ENCODE measurements around the gene RESP18.
"Not testable (repeated sequence)": the region's sequence is repeated elsewhere in the genome, so short reads cannot be mapped to it uniquely, and the experiment has no call there.

The RESP18 gene

DNA sequence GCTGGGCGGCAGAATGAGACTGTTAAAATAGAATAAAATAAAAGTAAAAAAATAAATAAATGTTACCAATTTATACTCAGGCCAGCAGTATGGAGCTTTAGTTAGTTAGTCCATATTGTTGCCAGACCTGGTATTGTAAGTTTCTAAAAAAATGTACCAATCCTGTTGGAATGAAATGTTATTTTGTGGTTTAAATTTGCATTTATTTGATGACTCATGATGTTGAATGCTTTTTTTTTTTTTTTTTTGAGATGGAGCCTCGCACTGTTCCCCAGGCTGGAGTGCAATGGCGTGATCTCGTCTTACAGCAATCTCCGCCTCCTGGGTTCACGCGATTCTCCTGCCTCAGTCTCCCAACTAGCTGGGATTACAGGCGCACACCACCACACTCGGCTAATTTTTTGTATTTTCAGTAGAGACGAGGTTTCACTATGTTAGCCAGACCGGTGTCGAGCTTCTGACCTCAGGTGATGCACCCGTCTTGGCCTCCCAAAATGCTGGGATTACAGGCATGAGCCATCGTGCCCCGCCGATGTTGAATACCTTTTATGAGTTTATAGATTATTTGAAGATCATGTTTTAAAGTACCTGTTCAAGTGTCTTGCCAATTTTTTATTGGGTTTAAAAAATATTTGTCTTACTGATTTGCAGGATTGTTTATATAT lies 17.6 kb downstream of the RESP18 start:
- POLR2A ChIA-PET, result interaction anchor here (0.6 kb wide), 1 partner anchor 36 kb away, joined by 3 read pairs; no protein-coding TSS in a partner anchor
- Histone ChIP-seq H3K4me1 (ENCODE audit: control insufficient read depth, insufficient read depth, low read length) (no peaks in the 10 kb centered on the region), H3K36me3 (ENCODE audit: control insufficient read depth in 2 of 2, insufficient read depth in 1 of 2, low read length in 2 of 2) (no peaks in the 10 kb centered on the region), H3K27ac (ENCODE audit: extremely low read depth, low read depth, low read length) (no peak overlapping the region), H3K4me3 (ENCODE audit: low read depth, low read length) (no peak overlapping the region), H3K9me3 (ENCODE audit: control insufficient read depth, insufficient read depth, low read depth, low read length) (no peaks in the 10 kb centered on the region)
- CTCF ChIA-PET, result interaction anchor here (0.7 to 1.0 kb wide), 4 partner anchors 16 to 155 kb away, joined by 3 to 7 read pairs (median 4); no protein-coding TSS in a partner anchor
- TF ChIP-seq ZNF514 (tag by site-specific recombination; IDR thresholded peaks at IDR 0.05) (no peak), ZNF596 (tag by site-specific recombination; IDR thresholded peaks at IDR 0.05) (no peak), ZNF660 (tag by site-specific recombination; IDR thresholded peaks at IDR 0.05) (no peak), ZIC2 (tag by site-specific recombination; IDR thresholded peaks at IDR 0.05) (no peak), ZNF37A (tag by site-specific recombination; IDR thresholded peaks at IDR 0.05) (no peak), ZNF23 (tag by site-specific recombination; IDR thresholded peaks at IDR 0.05; ENCODE audit: borderline replicate concordance) (no peak), ZNF266 (tag by site-specific recombination; IDR thresholded peaks at IDR 0.05; ENCODE audit: low read depth) (no peak), ZXDB (tag by site-specific recombination; IDR thresholded peaks at IDR 0.05) (no peak), HOXC10 (CRISPR knock-in tag; IDR thresholded peaks at IDR 0.05) (no peak), ZSCAN30 (tag by site-specific recombination; IDR thresholded peaks at IDR 0.05) (no peak), ZBTB17 (tag by site-specific recombination; IDR thresholded peaks at IDR 0.05) (no peak), ZNF677 (tag by site-specific recombination; IDR thresholded peaks at IDR 0.05) (no peak), ZNF366 (tag by site-specific recombination; conservative IDR thresholded peaks at IDR 0.05) (no peak), ZFP3 (tag by site-specific recombination; IDR thresholded peaks at IDR 0.05; ENCODE audit: low read depth) (no peak), ZBTB20 (tag by site-specific recombination; IDR thresholded peaks at IDR 0.05) (no peak), ZNF350 (tag by site-specific recombination; IDR thresholded peaks at IDR 0.05) (no peak), ZNF169 (tag by site-specific recombination; IDR thresholded peaks at IDR 0.05) (no peak), ZNF248 (tag by site-specific recombination; IDR thresholded peaks at IDR 0.05) (no peak), ZNF174 (tag by site-specific recombination; IDR thresholded peaks at IDR 0.05) (no peak)

- H3K4me3 ChIP-seq (ENCODE audit: low read depth, low read length); H3K9me3 ChIP-seq (ENCODE audit: control insufficient read depth, insufficient read depth, low read depth, low read length); H3K36me3 ChIP-seq (ENCODE audit: control insufficient read depth in 2 of 2, insufficient read depth in 1 of 2, low read length in 2 of 2); H3K4me1 ChIP-seq (ENCODE audit: control insufficient read depth, insufficient read depth, low read length); H3K27ac ChIP-seq (ENCODE audit: extremely low read depth, low read depth, low read length); CTCF ChIA-PET: not testable (repeated sequence)
- POLR2A ChIA-PET, result interaction anchor here (0.6 kb wide), 1 partner anchor 129 kb away, joined by 3 read pairs; no protein-coding TSS in a partner anchor
These were observed 19.8 kb downstream of the RESP18 start for GRCh38 chr2:219312683-219313263.

DNA sequence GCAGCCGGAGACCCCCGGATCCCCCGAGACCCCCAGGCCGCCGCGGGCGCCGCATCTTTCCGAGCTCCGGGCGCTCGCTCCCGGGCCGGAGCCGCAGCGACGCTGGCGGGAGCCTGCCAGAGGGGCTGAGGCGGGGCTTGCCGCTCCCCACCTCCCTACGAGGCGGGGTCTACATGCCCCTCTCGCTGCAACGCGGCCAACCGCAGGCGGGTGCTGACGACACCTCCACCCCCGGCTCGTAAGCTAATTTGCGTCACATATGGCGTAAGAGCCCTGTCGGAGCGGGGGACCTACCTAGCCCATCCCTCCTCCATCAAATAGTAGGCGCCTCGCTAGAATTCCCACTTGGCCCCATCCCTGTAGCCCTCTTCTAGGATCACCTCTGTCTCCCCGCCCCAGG lies 23.3 kb downstream of the RESP18 start, which contains the start of gene PTPRN:
Gene PTPRN, minus strand, starts transcription at position 124 of the 400 bp plus-strand sequence. Its CDS starts 69 bp downstream, at position 55.
- H3K27ac ChIP-seq (ENCODE audit: extremely low read depth, low read depth, low read length), result no peak within 1 kb of the TSS
- H3K9me3 ChIP-seq (ENCODE audit: control insufficient read depth, insufficient read depth, low read depth, low read length), result no peaks in the 10 kb centered on the region
- POLR2A ChIA-PET, result no interaction called here
- TF ChIP-seq ZNF449 (tag by site-specific recombination; IDR thresholded peaks at IDR 0.05), result peak; percentile 51; the same call in 1 of the 2 replicates
- peak; percentile 80 for TF ChIP-seq ZBTB20 (tag by site-specific recombination; IDR thresholded peaks at IDR 0.05)
- TF ChIP-seq GLIS1 (tag by site-specific recombination; IDR thresholded peaks at IDR 0.05), result 0 out of 2 replicates have a peak, but pooled peaks have one; percentile 7
- peak; percentile 40 for TF ChIP-seq SP2 (tag by site-specific recombination; IDR thresholded peaks at IDR 0.05)
- TF ChIP-seq ZBTB48 (tag by site-specific recombination; IDR thresholded peaks at IDR 0.05), result no peak
- TF ChIP-seq ZNF701 (tag by site-specific recombination; IDR thresholded peaks at IDR 0.05), result no peak
- no peak for TF ChIP-seq ZSCAN5A (tag by site-specific recombination; IDR thresholded peaks at IDR 0.05)
- TF ChIP-seq ZNF114 (tag by site-specific recombination; IDR thresholded peaks at IDR 0.05), result no peak
- TF ChIP-seq ZBTB21 (tag by site-specific recombination; IDR thresholded peaks at IDR 0.05), result peak; percentile 70
- TF ChIP-seq GLIS2 (tag by site-specific recombination; IDR thresholded peaks at IDR 0.05), result peak; percentile 9; the same call in 1 of the 2 replicates
- TF ChIP-seq, protein P1, sequence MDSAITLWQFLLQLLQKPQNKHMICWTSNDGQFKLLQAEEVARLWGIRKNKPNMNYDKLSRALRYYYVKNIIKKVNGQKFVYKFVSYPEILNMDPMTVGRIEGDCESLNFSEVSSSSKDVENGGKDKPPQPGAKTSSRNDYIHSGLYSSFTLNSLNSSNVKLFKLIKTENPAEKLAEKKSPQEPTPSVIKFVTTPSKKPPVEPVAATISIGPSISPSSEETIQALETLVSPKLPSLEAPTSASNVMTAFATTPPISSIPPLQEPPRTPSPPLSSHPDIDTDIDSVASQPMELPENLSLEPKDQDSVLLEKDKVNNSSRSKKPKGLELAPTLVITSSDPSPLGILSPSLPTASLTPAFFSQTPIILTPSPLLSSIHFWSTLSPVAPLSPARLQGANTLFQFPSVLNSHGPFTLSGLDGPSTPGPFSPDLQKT (IDR thresholded peaks at IDR 0.05; ENCODE audit: borderline replicate concordance, low read depth, low read length), result no peak
- TF ChIP-seq ZNF629 (tag by site-specific recombination; IDR thresholded peaks at IDR 0.05), result 0 out of 2 replicates have a peak, but pooled peaks have one; percentile 52
- no peaks in the 10 kb centered on the region for H3K4me1 ChIP-seq (ENCODE audit: control insufficient read depth, insufficient read depth, low read length)
- H3K4me3 ChIP-seq (ENCODE audit: low read depth, low read length), result peak within 1 kb of the TSS; percentile 32
- H3K36me3 ChIP-seq (ENCODE audit: control insufficient read depth in 2 of 2, insufficient read depth in 1 of 2, low read length in 2 of 2), result no peaks in the 10 kb centered on the region
- CTCF ChIA-PET, result interaction anchor here (0.7 to 1.5 kb wide), 4 partner anchors 10 to 236 kb away, joined by 5 to 7 read pairs (median 6); no protein-coding TSS in a partner anchor

Data from HEK293 (cell line).